ENCODE data around the gene ANKRD34A. TPM values are rescaled to one million over a fixed set of nuclear protein-coding genes. Genes with fewer than 3 reads are reported as not detected.
A peak's percentile ranks its signal among the peaks of the same experiment; 100 is the strongest.
"Not testable (repeated sequence)": the region's sequence is repeated elsewhere in the genome, so short reads cannot be mapped to it uniquely, and the experiment has no call there.

Gene ANKRD34A
- total RNA-seq, 1 donor from 2014 or later: 1.6 TPM

DNA sequence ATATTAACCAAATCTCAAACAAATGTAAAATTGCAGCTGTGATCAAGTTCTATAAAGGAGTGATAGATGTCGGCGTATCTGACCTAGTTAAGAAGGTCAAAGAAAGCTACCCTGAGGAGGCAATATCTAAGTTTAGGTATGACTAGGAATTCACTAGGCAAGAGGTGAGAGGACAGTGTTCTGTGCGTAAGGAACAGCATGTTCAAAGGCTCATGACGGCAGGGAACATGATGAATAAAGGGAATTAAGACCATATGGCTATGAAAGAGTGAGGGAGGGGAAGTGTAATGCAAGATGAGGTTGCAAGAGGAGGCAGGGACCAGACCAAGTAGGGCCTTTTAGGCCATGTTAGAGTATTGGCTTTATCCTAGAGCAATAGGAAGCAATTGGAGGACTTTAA, 15.2 kb downstream of the ANKRD34A start:
- DNase-seq (ENCODE audit: low read depth): no peak

DNA sequence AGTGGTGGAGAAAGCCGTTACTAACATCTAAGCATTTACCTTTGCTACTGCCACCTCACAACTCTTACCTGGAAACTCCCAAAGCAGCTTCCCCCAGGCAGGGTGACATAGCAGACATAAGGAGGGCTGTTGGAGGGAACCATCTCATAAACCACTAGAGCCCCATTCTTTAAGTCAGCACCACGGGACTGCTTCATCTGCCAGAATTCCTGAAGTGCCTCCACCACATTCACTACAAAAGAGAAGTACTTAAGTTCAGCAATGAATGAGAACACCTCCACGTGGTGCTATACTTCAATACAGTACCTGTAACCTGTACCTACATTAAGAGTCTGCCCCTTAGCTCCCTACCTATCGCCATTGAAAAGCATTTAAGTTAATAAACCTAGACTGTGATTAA, 16.8 kb downstream of the ANKRD34A start:
- DNase-seq (ENCODE audit: low read depth): no peak

DNA sequence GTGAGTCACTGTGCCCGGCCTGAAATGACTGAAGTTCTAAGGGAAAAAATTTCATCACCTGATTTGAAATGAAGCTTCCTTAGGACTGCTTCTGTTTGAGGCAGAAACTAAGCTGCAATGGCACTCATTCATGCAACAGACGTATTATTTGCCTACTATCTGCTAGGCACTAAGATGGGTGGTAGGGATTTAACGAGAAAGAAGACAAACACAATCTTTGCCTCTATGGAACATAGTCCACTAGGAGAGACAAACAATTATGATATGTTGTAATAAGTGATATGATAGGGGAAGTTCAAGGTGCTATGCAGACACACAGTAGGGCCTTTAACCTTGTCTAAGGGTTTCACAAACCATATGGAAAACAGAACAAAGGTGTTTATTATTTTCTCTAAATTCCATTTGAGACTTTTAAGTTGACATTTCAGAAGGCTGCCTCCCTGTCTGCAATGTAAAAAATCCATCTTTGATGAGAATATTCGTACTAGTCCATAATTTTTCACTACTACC, 17.8 kb downstream of the ANKRD34A start:
- no peak for DNase-seq (ENCODE audit: low read depth)

DNA sequence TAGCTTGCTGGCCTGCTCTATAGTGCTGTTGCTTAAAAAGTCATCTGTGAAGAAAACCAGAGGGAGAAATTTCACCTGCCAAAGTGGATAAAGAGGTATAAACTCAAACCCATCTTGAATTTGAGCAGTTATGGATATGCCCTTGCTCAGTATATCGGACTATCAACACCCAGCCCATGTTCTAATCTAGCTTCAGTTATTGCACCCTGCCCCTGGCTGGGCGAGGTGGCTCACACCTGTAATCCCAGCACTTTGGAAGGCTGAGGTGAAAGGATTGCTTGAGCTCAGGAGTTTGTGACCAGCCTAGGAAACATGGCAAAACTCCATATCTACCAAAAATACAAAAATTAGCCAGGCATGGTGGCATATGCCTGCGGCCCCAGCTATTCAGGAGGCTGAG, 19.8 kb downstream of the ANKRD34A start:
- no peak for DNase-seq (ENCODE audit: low read depth)

DNA sequence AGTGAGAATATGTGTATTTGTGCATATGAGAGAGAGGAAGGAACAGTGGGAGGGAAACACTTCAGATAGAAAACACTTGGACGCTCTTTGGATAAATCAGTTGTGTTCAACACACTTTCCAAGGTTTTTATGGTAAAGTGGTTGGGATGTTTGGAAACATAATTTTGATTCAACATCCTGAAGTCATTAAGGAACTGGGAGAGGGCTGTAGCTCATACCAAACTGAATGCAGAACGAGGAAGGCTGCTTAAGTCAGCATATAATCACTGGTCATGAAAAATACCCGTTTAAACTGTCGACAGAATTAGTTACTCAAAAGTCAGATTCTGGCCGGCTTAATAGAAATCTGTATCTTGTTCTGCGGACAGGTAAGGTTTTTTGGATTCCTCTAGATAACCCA, 21.5 kb downstream of the ANKRD34A start:
- DNase-seq (ENCODE audit: low read depth): no peak

DNA sequence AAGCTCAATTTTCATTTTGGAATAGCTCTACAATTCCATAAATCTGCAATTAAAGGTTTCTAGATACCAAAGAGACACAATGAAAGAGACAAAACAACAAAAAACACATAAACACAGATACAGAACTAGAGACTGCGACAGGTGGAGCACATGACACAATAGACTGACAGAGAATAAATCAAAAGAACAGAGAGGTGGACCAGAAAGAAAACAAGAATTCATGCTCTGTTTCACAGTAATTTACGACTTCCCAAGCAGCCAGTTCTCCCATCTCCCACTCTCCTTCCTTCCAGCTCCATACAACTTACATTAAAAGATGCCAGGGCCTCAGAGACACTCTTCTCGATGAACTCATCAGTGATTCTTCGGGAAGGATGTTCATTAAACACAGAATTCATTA, 22.0 kb downstream of the ANKRD34A start:
- no peak for DNase-seq (ENCODE audit: low read depth)

DNA sequence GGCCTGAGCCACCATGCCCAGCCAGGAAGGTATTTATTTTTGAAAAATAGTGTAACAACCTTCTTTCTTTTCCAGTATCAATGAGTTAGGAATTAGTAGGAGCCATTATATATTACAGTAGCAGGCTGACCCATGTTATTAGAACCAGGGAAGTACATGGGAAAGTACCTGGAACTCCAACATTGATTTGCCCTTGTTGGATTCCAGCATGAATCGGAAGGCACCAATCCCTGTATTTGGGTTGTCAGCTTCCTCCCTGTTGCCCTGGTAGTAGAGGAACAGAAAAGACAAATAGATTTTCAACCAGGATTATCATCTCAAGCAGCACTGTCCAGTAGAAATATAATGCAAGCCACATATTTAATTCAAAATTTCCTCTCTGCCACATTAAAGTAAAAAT, 26.9 kb downstream of the ANKRD34A start:
- DNase-seq (ENCODE audit: low read depth): no peak

DNA sequence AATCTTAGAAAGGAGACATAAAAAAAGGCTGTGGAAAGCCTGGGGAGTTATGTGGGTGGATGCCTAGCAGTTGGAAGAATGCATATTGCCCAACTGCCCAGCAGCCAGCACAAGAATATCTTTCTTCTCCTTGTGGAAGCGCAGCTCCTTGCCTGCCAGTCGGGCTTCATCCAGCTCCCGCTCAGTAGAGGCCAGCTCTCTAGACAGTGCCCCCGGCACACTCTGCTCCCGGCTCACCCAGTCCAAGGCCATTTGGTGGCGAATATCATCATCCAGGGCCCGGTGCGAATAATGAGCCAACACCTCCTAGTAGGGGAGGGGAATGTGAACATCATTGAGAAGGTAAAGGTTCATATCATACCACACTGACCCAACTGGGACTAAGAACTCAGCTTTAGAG, 28.1 kb downstream of the ANKRD34A start:
- no peak for DNase-seq (ENCODE audit: low read depth)

DNA sequence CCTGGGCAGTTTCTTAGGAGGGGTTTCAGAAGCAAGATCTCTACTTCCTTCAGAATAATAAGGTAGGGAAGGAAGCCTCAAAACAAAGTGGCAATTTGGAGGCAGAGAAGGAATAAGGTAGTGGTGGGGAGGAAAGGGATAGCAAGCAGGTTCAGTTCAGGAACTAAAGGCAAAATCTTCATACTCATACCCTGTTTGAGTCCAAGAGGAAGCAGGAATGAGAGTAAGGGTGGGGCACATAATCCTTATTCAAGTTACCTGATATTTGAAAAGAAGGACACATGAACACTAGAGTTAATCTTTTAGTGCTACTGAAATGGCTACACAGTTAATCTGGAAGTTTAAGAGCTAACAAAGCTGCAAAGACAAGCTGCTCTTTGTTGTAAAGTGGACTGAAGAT, 28.7 kb downstream of the ANKRD34A start:
- DNase-seq (ENCODE audit: low read depth): no peak

DNA sequence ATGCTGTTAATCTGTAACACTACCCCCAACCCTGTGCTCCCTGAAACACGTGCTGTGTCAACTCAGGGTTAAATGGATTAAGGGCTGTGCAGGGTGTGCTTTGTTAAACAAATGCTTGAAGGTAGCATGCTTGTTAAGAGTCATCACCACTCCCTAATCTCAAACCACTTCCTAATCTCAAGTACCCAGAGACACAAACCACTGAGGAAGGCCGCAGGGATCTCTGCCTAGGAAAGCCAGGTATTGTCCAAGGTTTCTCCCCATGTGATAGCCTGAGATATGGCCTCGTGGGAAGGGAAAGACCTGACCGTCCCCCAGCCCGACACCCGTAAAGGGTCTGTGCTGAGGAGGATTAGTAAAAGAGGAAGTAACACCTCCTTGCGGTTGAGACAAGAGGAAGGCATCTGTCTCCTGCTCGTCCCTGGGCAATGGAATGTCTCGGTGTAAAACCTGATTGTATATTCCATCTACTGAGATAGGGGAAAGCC, 31.8 kb downstream of the ANKRD34A start:
- DNase-seq (ENCODE audit: low read depth): not testable (repeated sequence)

DNA sequence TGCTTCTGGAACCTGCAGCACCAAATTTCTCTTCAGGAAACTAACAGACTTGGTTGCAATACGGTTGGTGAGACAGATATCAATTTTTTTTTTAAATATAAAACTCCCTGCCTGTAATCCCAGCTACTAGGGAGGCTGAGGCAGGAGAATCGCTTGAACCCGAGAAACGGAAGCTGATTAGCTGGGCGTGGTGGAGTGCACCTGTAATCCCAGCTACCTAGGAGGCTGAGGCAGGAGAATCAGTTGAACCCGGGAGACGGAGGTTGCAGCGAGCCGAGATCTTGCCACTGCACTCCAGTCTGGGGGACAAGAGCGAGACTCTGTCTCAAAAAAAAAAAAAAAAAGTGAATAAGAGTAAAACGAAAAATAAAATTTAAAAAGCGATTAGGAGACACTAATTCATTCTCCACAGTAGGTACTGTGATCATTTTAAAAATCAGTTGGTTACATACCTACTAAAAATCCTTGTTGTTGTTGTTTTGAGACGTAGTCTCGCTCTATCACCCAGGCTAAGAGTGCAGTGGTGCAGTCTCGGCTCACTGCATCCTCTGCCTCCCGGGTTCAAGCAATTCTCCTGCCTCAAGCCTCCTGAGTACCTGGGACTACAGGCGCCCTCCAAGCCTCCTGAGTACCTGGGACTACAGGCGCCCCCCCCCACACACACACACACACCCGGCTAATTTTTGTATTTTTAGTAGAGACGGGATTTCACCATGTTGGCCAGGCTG, 36.3 kb downstream of the ANKRD34A start:
- DNase-seq (ENCODE audit: low read depth): no peak

DNA sequence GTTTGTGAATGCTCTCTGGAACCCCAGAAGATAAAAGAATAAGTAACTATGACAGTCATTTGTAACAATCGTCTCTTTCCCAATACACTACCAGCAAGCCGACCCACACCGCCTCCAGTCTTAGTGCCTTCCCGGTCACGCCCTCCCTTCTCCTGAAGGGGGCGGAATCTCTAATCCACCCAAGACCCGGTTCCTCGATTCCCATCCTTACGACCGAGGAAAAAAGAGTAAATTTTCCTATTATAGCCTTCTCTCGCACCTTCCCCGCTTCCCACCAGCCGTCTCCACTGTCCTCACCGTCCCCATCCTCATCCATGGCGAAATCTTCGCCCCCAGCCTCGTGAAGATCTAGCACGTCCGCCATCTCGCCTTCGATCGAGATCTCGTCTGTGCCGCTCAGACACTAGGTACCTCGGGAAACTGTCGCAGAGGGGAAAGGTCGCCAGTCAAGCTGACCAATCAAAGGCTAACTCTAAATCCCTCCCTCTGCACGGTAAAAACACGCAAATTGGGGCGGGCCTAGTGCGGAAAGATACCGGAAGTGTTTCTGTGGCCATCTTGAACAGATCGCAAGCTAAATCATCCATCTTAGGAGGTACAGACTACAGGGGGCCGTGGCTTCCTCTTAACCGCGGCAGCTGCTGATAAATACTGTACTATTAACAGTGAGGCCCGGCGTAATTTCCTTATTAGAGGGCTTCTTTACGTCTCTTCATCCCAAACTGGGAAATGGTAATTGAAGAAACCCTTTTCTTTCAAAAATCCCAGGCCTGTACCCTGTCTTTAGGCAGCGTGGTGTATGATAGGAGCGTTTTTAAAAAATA, 37.1 kb downstream of the ANKRD34A start, which contains the start of gene RBM8A:
Gene RBM8A, minus strand, starts transcription at position 422 of the 824 bp plus-strand sequence. Its CDS starts 58 bp downstream, at position 364.
- DNase-seq (ENCODE audit: low read depth): peak; percentile 99

DNA sequence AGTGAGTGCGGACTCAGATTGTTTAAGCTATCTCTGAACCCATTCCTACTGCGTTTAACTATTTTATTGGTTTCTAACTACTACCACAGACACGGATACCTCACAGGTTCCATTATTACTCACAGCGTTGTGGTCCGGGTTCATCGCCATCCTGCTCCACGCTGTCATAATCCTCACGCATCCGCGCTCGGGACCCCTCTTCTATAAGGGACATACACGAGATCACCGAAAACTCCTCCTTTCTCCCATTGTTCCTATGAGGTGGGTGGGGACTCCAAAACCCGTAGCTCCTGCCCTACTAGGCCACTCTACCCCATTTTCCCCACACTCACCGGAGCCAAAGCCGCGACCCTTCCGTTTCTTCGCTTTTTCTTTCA, 37.7 kb downstream of the ANKRD34A start:
- DNase-seq (ENCODE audit: low read depth): no peak

DNA sequence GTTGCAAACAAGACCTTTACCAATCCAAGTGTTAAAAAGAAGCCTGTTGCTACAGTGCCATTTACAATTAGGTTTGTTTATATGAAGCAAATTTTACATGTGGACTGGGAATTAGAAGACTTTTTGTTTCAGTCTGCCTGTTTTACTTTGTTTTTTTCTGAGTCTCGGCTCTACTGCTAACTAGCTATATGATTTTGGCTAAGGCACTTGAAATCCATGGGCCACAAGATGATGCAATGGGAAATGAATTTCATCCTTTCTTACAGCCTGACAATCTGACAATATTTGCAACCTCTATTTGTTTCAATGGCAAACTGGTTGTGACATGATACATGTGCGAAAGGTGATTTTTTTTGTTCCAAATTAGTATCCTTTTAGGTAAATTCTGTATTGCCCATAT, 42.1 kb downstream of the ANKRD34A start:
- DNase-seq (ENCODE audit: low read depth): no peak

DNA sequence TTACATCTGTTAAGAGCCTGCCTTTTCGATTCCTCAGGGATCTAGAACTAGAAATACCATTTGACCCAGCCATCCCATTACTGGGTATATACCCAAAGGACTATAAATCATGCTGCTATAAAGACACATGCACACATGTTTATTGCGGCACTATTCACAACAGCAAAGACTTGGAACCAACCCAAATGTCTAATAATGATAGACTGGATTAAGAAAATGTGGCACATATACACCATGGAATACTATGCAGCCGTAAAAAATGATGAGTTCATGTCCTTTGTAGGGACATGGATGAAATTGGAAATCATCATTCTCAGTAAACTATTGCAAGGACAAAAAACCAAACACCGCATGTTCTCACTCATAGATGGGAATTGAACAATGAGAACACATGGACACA, 44.1 kb downstream of the ANKRD34A start:
- not testable (repeated sequence) for DNase-seq (ENCODE audit: low read depth)

DNA sequence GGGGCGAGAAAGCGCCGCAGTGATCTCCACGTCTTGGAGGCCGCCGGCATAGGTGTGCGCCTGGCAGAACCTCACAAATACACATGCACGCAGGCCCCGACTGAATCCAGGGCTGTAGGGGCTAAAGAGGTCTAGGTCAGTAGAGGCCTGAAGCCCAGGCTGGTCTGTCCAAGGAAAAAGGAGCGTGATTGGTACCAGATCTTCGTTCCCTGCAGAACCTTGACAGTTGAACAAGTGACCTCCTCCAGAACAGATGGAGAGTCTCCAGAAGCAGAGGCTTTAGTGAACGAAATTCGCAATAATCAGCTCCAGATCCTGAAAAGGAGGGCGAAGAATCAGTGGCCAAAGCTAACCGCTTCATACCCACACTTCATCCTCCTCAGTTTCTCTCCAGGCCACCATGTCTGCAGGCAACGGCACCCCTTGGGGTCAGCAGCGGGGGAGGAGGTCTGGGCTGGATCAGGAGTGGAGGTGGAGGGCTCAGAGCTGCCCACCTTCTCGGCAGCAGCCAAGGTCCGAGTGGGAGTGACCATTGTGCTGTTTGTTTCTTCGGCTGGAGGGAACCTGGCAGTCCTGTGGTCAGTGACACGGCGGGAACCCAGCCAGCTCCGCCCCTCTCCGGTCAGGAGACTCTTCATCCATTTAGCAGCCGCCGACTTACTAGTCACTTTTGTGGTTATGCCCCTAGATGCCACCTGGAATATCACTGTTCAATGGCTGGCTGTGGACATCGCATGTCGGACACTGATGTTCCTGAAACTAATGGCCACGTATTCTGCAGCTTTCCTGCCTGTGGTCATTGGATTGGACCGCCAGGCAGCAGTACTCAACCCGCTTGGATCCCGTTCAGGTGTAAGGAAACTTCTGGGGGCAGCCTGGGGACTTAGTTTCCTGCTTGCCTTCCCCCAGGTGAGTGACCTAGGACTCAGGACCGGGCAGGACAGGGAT, 45.1 kb downstream of the ANKRD34A start:
- DNase-seq (ENCODE audit: low read depth): peak; percentile 57

DNA sequence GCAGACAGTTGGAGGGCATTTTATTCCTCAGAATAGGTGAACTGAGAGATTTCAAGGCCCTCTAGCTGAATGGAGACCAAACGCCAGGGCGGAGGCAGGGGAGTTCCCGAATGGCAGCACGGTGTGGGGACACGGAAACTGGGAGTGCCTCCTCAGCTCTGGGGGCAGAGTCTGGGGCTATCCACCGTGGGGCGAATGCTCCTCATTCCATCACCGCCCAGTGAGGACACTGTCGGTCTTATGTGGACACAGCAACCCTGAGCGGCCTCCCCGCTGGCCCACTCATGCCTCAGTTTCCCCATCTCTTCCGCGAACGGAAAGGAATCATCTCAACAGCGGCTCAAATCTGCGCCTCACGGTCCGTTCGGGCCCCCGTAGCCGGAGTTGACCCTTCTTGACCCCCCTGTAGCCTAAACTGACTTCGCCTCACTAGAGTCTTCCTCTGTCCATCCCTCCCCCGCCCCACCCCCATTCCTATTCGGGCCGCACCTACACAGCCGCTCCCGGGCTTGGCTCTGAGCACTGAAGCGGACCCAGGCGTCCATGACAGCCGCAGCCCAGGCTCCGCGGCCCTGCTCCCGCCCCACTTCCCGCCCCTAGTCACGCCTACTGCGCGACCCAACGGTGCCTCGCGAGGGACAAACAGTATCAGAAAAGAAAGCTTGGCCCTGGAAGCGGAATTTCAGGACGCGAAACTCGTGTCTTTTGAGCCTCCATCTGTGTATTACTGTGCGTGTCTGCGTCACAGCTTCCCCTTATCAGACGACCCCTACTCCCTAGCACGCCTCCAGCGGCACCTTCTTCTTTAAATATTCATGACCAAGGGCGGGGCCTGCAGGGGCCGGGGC, 46.0 kb downstream of the ANKRD34A start, which contains the start of gene PEX11B:
Gene PEX11B, minus strand, starts transcription at position 574 of the 848 bp plus-strand sequence. Its CDS starts 29 bp downstream, at position 545.
- peak; percentile 92 for DNase-seq (ENCODE audit: low read depth)

DNA sequence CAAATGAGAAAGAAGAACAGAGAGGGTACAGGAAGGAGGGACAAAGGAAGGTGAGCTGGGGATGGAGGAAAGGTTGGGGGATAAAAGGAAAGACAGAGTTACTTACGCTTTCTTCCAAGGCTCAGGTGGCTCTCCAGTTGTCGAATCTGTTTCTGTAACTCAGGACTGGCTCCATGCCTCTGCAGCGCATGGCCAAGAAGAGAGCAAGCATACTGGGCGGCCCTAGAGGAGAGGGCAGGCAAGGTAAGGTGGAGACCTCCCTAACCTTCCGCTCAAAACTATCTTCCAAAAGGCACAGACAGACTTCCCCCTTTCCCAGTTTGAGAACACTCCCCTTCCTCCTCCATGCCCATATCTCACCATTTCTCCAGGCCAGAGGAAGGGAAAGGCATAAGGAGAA, 46.8 kb downstream of the ANKRD34A start:
- DNase-seq (ENCODE audit: low read depth): no peak

DNA sequence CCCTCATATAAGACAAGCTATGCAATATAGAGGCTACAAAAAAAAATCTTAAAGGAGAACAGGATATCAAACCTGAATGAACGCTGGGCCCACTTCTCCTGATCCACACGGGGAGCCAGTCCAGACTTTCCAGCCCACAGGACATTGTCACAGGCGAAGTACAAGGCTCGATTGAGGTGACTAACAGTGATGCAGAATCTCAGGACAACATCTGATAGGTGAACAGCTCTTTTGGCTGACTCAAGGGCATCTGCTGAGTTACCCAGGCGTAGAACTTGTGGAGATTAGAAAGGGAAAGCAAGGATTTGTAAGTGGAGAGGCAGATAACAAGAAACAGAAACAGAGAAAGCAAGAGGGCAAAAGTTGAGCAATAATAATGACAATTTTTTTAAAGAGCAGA, 47.6 kb downstream of the ANKRD34A start:
- DNase-seq (ENCODE audit: low read depth): no peak

DNA sequence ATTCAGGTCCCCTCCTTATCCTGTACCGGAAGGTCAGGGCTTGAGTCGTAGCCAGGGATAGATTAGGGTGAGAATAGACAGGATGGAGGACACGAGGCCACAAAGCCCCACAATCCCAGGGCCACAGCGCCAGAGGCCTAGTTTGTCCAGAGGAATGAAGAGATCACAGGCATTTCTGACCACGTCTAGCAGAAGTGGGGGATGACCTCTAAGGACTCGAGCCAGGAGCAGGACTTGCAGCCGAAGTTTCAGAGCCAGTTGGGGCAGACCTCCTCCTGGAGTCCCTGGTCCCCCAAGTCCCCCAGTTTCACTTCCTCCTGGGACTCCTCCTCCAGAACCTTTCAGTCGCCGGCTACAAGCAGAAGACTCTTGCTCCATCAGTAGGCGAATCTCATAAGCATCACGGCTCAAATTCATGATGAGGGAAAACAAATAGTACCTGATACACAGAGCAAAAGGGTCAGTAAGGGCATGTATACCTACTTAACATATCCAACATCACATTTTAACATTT, 52.2 kb downstream of the ANKRD34A start:
- no peak for DNase-seq (ENCODE audit: low read depth)

Measured in myocyte (in vitro differentiated cells).